Kasumi-1 (cell line): ENCODE results near the gene MPPED2.
"Not testable (repeated sequence)": the region's sequence is repeated elsewhere in the genome, so short reads cannot be mapped to it uniquely, and the experiment has no call there.

Experiments used
- DNase-seq, 2 experiments: peaks; one replicate each; lab custom pipeline; 2025; lab: John Stamatoyannopoulos, UW

Gene MPPED2

DNA sequence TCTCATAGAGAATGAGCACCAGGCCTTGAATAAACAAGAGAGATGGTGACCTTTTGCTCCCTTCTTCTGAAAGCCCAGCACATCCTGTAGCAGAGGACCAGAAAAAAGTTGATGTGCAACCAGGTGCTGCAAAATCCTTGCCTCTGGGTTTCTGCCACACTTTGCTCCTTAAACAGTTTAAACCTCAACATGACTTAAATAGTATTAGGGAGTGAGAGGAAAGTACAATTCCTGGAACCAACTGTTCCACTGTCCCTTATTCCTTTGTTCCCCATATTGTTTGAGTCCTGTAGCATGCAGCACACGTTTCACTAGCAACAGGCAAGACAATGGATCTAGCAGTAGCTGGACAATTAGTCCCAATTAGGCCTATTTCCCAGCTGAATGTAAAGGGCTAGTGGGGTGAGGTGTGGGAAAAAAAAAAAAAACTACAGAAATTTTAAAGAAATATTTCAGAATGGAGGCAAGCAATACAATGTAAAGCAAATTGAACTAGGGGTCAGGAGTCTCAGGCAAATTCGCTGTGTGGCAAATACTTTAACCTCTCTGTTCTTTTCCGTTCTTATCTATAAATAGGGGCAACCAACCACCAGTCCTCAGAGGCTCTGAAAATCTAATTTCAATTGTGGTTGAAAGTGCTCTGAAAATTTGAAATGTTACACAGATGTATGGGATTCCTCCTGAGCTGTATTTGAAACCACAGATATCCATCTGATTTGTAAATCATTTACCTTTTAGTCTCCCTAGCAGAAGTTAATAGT lies 6.6 kb downstream of the MPPED2 start:
- DNase-seq: no peak

DNA sequence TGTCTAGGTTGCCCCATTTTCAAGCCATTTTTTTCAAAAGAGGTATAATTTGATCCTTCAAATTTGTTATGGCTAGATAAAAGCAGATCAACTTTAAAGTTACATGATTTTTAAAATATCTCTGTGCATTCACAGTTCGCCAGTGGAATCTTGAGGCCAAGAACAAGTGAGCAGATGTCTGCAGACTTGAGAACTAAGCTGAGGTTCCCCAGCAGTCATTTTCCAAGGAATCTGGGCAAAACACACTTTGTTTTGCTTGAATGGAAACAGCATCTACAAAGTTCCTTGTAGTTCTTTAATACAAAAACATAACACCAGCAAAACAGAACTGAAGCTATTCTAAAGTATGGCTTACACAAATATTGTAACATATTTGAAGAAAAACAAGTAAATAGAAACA lies 7.7 kb downstream of the MPPED2 start:
- no peak for DNase-seq

DNA sequence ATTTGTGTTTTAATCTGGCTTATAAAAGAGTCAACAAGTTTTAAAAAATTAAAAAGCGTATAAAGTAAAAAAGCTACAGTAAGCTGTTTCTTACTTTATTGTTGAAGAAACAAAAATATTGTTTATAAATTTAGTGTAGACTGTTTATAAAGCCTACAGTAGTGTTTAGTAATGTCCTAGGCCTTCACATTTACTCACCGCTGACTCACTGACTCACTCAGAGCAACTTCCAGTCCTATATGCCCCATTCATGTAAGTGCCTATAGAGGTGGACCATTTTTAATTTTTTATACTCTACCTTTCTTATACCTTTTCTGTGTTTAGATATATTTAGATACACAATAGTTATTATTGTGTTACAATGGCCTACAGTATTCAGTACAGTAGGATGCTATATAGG lies 12.2 kb downstream of the MPPED2 start:
- no peak for DNase-seq

DNA sequence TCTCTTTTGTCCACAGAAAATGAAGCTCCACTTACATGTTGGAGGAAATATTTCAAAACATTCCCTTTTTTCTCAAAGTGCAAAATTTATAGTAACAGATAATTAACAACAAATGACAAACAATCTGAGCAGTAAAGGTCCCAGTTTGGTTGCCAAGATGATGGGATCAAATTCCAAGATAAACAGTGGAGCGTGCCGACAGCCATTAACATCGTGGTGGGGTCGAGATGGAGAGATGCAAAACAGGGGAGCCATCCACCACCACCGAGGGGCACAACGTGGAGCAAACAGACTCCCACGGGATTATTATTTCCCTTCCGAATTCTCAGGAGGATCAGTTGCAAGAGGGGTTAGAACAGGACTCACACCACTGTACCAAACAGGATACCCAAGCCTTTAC lies 17.2 kb downstream of the MPPED2 start:
- no peak for DNase-seq

DNA sequence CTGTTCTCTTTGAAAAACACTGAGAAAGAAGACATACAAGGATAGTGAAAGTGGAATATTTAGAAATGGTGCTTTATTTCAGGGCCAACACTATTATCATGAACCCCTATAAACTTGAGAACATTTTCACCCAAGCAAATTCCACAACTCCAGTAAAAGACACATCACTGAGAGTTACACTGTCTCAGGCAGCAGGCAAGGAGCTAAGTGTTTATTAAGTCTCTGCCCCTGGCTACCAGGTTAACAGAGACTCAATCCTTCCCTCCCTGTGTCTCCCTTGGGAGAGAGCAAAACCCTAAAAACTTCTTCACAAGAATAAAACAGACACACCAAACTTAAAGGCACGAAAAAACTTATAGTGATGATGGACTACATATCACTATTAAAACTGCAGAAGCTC lies 18.5 kb downstream of the MPPED2 start:
- no peak for DNase-seq

DNA sequence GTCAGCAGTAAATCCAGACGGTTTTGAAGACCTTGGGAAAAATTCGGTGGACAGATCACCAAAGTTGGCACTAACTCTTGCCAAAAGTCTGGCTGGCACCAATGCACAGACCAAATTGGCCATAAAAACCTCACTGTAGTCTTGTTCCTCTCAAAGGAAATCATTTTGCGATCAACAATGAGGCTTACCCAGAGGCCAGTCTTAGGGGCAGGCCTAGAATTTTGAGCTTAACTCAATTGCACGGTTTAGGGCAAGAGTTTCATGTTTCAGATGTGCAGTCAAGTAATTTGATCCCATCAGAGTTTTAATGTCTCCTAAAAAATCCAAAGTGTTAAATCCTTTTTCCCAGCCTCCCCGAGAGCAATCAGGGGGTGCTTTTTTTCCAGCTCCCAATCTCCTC lies 19.0 kb downstream of the MPPED2 start:
- DNase-seq: no peak

DNA sequence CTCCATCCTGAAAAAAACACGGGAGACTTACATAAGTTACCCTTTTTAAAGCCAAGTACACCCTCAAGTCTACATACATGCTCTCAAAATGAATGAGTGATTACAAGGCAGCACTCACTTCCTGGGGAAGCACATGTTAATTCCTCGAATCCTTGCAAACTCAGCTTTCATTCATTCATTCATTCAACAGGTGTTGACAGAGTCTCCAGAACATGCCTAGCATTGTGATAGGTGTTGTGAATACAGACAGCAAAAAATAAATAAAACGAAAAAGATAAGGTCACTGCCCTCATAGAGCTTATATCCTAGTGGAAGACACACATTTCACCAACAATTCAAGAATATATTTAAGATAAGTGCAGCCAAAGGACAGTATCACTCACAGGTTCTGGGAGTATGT lies 19.7 kb downstream of the MPPED2 start:
- no peak for DNase-seq

DNA sequence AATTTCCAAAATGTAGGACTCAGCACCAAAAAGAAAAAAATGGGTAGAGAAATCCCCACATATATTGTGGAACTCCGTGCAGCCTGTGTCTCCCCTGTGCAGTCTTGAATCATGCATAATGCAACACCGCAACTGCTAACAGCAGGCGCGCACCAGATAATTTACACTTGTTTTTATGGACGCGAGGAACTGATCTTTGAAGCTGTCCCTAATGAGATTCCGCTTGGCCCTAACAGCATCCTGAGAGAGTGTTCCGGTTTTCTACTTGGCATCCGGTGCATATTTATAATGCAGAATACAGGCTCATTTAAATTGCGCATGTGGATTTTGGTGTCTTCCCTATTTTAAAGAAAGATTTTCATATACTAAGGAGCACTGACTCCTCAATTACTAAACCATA lies 21.1 kb downstream of the MPPED2 start:
- DNase-seq: no peak

DNA sequence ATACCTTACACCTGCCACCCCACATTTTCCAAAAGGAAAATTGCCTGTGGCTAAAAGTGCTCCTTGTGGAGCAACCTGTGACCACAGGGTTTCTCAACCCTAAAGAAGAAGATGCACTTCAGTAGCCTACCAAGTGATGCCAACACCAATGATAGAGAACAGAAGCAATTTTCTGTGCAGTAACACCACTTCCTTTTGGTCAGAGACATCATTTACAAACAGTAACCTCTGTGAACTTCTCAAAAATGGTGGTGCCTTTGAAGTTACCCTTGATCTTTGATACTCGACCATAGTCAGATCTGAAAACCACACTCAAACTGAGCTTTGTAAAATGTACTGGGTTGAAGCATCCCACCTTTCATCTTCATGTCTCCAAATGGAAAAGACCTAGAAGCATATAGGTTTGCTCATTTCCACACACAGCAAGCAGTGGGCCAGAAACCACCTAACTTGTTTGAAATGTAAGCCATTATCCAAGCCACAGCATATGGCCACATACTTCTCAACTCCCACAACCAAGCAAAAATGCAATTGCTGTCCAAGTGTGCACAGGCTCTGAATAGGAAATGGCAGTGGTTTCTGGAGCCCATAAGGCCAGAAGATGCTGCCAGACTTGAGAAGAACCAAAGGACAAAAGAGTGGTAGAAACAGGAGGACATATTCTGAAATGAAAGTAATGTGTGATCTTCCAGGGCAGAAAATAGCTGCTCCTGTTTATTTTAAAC lies 24.3 kb downstream of the MPPED2 start:
- no peak for DNase-seq

DNA sequence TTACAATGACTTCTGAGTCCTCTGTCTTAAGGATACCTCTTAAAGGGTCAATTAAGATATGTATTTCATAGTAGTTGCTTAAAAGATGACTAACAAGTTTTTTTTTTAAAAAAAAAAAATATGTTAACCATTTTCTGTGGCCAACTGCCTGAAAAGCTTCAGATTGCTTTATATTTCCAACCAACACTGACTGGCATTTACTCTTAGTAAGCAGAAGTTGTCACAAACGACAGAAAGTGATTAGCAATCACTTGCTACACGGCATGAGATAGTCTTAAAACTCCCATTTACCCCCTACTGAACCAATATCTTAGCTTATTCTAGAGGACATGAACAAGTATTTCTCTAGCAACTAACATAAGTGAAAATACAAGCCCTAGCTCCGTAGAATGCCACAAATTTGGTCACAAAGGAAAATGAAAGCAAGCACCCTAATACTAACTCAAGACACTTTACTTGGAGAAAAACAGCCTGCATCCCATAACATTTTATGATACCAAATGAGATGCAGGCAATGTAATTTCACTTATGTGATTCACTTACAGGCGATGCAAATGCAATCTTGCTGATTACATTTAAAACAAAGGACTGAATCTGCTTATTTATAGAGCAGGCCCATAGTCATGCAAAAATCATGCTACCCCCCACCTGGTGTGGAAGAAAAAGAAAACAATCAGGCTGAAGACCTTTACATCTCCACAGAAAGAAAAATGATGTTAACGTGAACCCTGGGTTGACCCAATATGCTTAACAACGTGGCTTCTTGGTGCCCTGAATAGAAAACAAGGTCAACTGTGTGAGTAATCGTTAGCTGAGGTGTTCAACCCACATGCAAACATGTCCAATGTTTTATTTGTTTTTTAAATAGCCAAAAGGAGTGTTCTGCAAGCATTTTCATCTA lies 25.7 kb downstream of the MPPED2 start:
- no peak for DNase-seq

DNA sequence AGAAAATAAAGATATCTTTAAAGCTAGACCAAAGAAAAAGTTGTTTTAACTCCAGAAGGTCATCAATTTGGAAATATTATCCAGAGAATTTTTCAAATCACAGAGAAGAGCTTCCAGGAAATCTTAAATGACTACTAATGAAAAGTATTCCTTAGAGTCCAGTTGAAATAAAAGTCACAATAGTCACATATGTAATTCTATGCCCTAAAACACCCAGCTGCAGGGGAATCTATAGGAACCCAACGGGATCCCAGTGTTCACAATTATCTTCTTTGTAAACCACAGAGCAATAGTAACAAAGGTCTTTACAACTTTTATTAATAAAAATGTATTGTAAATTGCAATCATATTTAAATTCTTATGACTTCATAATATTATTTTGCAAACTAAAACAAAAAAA lies 27.1 kb downstream of the MPPED2 start:
- no peak for DNase-seq

DNA sequence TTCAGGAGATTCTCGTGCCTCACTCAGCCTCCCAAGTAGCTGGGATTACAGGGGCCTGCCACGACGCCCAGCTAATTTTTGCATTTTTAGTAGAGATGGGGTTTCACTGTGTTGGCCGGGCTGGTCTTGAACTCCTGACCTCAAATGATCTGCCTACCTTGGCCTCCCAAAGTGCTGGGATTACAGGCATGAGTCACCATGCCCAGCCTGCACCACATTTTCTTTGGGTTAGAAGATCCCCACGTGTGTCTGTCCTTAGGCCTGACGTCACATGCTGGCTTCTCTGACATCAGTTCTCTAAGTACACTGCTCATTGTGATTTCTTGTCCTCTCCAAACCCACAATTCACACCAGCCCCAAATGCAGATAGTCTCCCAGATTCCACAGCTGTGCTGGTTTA lies 31.6 kb downstream of the MPPED2 start:
- not testable (repeated sequence) for DNase-seq

DNA sequence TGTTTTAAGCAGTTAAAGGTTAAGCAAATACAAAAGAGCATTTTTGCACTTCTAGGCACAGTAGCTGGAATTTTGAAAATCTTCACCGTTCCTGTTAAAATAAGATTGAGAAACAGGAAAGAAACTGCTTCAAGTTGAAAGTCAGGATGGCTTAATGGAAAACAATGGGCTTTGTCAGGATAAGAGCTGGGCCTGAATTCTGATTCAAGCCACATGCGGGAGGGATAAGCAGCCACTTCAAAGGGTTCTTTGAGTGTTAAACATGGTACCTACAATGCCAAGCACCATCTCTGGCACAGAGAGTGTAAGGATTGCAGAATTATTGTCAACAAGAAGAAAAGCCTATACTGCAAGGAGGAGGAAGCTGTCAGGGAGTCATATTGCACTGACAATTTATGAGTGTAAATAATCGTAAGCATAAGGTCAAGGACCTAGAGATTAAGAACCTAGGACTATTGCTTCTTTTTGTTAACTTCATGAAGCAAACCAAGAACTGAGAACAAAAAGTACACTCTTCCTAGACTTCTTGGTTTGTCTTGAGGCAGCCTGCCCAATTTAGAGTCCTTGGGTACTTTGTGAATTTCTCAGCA lies 32.5 kb downstream of the MPPED2 start:
- DNase-seq: no peak

DNA sequence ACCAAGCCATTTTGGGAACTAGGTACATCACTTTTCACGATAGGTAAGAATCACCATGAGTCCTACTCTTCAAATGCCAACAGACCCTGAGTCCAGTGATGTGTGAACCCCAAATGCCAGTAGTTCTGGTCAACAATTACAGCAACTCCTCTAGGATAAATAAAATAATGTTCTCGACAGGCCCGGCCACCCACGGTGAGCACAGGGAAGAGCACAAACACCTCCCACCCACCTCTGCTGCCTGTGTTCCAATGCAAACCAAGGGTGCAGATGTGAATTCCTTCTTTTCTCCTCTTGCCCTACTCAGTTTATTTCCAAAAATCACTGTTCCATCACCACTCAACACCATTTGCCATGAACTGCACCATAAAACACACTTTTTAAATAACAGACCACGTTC lies 33.3 kb downstream of the MPPED2 start:
- no peak for DNase-seq

DNA sequence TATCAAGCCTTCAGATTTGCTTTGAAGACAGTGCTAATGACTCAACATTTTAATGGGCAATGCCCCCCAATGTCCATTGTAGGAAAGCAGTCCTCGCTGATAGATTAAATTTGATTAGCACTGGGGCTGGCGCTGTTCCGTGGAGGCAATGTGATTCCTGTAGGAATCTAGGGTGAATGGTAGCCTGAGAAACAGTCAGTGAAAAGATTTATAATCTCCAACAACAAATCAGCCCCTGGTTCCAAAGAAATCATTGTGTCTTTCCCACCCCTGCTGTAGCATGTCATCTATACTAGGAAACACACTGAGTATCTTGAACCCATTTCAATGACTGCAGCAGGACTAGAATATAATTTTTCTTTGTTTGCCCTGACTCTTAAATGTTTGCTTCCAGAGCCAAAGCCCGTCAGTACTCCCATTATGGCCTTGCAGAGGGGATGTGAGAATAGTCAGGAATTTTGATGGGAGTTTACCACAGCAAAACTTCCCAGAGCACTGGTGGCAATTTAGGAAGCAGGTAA lies 36.1 kb downstream of the MPPED2 start:
- no peak for DNase-seq

DNA sequence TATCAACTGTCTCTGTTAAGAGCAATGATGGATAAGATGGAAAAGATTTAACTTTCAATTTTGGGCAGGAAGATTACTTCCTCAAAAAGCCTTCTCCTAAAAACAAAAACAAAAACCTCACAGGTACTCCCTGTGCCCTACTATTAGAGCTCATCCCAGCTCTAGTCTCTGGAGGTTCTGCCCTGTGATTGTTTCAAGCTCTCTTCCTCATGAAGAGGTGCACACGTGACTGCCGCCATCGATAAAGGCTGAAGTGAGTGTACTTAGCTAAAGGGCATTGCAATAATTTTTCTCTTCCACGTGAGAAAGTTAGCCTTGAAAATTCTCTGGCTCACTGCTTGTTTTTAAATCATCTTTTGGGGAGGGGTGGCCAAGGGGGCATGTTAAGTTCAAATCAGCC lies 36.6 kb downstream of the MPPED2 start:
- no peak for DNase-seq

DNA sequence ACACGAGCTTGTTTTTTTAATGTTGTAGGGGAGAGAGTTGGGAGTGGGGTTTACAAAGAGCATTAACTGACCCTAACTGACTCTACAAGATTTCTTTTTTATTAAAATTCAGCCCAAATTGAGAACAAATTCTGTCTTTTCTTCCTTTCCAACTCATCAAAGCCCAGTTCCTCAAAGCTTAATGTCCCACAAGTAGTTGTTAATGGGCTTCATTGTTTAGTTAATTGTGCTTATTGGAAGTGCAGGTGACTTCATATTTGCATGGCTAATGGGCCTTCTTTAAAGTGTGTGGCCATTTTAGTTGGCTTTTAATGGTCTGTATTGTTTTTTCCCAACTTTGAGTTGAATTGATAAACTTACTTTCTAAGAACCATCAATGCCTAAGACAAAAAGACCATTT lies 39.8 kb downstream of the MPPED2 start:
- DNase-seq: no peak

DNA sequence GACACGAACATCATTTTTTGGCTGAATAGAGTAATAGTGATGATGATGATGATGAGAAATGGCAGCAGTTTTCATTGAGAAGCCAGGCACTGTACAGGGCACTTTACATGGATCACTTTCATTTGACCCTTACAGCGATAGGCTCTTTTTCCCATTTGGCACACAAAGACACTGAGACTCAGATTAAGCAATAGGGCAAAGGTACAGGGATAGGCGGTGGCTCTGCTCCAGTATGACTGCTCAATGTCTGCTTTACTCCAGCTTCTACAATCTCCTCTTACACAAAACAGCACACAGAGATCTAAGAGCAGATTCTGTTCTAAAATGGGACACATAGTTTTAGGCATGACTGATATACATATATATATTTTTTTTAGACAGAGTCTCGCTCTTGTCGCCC lies 40.6 kb downstream of the MPPED2 start:
- DNase-seq: no peak

DNA sequence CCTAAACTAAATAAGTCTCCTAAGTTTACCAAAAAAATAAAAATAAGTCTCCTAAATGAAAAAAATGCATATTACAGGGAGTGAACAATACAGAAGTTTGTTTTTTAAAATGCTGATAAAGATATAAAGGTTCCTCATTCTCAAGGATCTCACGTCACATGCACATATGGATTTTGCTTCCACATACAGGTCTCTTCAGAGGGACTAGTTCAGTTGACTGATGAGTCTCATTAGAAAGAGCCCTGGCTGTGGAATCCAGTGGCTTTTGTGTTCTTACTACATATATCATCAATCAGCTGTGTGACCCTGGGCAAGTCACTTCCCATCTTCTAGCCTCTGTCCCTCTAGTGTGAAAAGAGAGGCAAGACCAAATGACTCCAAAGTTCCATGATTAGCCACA lies 43.1 kb downstream of the MPPED2 start:
- DNase-seq: no peak

DNA sequence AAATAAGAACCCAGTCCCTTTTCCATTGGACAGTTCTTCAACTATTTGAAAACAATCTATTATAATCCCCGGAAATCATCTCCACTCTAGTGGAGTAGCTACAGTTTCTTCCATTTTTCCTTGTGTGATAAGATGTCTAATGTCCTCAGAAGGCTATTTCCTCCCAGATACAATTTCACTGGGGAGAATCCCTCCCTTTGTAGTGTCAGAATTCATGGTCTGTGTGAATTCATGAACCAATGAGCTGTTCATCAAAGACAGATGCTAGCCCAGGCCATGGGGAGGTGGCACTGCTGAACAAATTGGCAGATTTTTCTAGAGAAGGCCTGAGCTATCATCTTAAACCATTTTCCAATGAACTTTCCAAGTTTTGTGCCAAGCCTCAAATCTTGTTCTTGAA lies 45.4 kb downstream of the MPPED2 start:
- DNase-seq: no peak

DNA sequence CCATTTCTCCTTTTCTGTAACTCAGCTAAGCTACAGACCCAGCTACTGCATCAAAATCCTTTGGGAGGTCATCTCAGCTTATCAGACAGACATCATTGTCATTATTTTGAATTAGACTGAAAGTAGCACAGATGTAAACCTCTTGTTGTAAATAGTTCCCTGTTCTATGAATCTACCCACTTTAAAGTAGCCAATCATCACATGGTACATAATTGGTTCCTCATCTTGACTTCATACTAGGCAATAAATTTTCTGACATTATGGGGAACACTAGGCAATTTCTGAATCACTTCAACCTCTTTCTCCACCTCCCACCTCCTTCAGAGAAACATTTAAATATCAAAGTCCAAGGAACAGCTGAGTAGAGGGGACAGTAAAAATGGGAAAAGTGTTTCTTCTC lies 47.9 kb downstream of the MPPED2 start:
- DNase-seq: no peak

DNA sequence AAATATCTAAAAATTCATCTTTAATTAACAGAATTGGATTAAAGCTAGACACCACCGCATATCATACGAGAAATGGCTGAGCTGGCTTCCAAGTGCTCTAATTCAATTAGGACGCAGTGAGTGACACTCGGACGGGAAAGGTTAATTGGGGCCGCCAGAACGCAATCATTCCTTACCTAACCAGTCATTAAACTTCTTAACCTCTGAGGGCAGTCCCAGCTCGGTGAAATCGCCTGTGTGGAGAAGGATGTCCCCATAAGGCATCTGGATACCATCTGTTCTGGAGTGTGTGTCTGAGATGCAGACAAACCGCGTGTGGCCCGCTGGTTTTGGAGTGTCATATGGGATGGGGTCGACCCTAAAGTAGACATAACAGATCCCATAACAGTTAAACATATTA lies 50.3 kb downstream of the MPPED2 start:
- DNase-seq: no peak
